ENCODE measurements around the gene VWDE.
"Not testable (repeated sequence)": the region's sequence is repeated elsewhere in the genome, so short reads cannot be mapped to it uniquely, and the experiment has no call there.

Gene VWDE

DNA sequence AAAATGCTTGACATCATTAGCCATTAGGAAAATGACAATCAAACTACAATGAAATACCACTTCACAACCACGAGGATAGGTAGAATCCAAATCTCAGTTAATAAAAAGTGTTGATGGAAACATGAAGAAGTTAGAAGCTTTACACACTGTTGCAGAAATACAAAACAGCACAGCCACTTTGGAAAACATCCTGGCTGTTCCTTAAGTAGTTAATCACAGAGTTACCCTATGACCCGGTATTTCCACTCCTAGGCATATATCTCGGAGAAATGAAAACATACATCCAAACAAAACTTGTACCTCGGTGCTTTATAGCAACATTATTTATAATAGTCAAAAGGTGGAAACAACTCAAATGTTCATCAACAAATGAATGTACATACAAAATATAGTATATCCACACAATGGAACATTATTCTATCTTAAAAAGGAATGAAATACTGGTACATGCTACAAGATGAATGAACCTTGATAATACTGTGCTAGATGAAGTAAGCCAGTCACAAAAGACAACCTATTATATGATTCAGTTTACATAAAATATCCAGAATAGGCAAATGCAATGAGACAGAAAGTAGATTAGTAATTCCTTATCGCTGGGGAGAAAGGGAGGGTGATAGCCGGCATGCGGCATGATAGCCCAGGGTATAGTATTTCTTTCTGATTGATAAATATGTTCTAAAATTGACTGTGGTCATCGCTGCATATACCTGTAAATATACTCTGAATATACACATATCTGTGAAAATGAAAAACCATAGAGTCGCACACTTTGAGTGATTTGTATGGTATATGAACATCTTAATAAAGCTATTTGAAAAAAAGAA lies 1.9 kb downstream of the VWDE start:
- no peak for DNase-seq

DNA sequence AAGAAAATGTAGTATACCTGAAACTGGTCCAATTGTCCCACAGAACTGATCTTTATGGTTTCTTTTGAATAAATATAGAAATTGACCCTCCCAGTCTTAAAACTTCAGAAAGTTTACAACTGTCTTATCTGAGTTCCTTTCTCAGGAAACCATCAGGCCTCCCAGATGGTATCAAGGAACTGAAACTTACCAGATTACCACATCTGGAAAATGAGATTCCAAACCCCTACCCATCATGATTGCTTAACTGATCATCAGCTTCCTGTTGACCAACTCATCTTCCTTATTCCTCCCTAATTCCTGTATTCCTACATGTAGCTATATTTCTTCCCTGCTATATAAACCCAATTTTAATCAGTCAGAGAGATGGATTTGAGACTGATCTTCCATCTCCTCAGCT lies 5.5 kb downstream of the VWDE start:
- no peak for DNase-seq

DNA sequence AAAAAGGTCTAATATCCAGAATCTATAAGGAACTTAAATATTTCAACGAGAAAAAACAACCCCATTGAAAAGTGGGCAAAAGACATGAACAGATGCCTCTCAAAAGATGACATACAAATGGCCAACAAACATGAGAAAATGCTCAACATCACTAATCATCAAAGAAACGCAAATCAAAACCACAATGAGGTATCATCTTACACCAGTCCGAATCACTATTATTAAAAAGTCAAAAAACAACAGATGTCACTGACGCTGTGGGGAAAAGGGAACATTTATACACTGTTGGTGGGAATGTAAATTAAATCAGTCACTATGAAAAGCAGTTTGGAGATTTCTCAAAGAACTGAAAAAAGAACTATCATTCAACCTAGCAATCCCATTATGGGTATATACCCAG lies 6.0 kb downstream of the VWDE start:
- DNase-seq = no peak

- DNase-seq = not testable (repeated sequence)
Observed at GRCh38 chr7:12396670-12397069, 7.0 kb downstream of the VWDE start.

DNA sequence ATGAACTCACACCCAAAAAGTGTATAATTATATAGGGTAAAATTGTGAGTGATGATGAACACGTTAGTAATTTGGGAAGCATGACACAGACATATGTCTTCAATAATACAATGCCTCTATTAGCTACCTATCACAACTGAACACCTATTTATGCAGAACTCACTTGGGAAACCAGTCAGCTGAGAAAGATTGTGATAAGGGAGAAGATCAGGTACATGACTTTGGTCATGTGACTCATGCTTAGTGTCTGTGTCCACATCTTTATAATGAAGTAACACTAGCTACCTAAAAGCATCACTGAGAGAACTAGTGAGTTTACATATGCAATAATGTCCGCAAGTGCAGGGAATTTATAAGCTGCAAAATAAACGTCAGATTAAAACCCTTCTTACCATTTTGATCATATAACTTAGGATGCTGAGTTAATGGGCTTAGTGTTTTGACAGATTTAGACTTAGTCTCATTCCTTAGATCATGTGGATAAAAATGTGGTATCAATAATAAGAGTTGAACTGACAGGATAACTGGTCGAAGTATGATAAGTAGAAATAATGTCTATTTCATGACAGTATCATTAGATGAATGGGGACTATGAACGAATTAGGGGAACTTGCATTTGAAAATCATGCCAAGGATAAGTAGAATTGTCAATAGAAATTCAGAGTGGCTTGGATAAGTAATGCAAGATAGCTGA lies 11.6 kb downstream of the VWDE start:
- no peak for DNase-seq

DNA sequence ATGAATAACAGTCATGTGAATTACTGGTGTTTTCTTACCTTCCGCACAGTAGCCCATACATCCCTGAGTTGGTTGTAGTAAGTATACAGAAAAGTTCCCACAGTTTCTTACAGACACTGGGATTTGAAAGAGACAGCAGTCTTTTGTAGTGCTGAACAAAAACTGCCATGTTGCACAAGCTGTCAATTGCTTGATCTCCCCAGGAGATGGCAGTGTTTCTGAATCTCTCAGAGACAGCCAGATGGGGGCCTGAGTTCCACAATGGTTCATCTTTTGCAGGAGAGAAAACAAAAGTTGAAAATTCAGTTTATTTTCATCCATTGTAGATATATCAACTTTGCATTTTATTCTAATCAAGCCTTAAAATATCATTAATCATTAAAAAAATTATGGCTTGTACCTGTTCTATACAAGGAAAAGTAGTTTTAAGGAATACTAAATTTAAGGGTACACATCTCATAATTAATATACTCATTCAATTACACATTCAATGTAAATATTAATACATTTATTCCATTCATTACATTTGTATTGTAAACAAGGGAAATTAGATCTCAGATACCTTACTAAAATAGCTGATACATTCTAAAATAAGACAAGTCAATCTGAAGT lies 14.5 kb downstream of the VWDE start:
- DNase-seq = no peak

GRCh38 chr7:12386313-12386740 lies 17.3 kb downstream of the VWDE start:
- DNase-seq = no peak

DNA sequence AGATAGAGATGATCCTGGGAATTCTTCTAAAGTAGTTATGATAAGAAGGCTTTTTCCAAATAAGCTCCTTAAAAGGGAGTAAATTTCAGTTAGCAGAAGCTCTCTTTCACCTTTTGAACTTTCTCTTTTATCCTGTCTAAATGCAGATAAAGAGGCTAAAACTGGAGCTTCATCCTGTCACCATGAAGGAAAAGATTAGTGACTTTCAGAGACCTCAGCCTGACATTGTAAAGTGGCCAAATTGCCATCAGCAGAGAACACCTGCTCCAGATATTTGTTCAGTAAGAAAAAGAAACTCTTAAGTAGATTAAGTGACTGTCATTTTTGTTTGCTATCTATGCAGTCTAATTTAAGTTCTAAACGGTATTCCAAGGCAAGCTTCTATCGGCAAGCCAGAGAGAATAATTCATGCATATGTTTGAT lies 18.3 kb downstream of the VWDE start:
- no peak for DNase-seq

- DNase-seq = no peak
Observed at GRCh38 chr7:12383377-12383776, 20.3 kb downstream of the VWDE start.

DNA sequence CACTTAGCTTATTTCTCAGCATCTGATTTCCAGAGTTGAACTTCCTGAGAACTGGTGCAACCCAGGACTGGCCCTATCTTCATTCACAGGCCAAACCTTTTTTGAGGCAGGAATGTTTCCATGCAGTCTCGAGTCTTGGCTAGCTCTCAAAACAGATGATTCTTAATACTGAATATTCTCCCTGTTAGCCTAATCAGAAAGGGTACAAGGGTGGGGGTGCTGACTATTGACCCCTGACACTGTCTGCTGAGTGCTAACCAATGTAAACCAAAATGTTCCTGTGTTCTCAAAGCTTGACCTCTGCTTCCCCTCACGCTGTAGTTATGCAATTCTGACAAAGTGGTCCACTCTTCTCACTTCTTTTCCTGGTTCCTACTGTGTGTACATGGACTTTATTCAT lies 25.3 kb downstream of the VWDE start:
- DNase-seq = no peak

- DNase-seq = no peak
Observed at GRCh38 chr7:12377406-12377805, 26.3 kb downstream of the VWDE start.

GRCh38 chr7:12373580-12374263 lies 29.9 kb downstream of the VWDE start:
- DNase-seq = no peak

DNA sequence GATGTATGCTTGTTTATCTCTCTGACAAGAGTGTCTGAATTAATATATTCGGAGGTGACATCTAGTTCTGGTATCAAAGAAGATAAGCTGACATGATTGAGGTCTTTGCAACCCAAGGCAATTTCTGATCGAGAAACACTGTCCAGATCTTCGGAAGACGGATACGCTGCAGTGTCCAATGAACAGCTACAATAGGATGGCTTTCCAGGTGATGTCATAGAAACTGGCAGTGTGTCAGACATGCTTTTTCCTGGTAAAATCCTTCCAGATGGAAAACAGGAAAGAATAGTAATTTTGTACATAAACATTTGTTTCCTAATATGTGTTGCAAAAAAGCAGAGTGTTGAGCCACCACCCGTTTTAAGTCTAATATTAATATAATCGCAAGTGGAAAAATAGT lies 33.4 kb downstream of the VWDE start:
- no peak for DNase-seq

DNA sequence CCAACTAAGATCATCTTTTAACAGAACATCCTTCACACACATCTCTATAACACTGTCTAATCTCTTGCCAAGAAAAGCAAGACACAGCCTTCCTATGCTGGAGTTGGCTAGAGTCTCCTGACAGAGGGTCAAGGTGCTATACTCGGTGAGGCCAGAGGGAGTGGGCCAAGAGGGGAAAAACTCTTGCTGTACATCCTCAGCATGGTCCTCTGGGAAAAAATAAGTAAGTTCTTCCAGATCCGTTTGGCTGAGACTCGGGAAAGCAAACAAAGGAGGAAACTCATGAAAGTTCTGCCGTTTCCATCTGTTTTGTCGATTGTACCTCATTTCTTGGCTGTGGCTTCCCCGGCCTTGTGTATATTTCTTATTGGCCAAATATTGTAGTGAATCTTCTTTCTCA lies 33.9 kb downstream of the VWDE start:
- DNase-seq = no peak

DNA sequence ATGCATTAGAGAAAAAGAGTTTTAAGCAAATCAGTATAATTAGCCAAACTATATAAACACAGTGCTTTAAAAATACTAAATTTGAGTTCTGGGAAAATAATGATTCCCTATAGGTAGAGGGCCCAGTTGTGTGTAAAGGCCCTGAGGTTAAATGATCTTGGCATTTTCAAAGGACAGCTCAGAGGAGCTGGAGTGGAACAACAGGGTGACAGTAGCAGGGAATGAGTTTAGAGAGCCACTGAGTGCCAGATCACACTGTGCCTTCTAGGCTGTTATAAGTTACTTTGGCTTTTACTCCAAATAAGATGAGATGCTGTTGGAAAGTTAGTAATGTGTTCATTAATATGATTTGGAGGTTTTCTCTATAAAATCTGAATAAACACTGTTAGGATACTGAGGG lies 34.6 kb downstream of the VWDE start:
- DNase-seq = no peak

DNA sequence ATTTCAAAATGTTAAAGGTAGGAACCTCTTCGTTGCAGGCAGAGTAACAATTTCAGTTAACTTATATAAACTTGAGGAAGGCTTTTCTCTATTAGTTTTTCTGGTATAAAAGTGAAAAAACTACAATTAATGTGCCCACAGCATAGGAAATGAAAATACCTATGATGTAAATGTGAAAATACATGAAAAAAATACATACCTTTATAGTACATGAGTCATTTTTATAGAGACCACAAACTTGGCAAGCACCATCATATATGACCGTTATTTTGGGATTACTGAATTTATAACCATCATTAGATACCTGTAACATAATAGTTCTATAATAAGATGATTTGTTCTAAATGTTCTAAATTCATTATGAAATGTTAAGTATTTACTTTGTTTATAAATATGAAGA lies 42.7 kb downstream of the VWDE start:
- DNase-seq = no peak

DNA sequence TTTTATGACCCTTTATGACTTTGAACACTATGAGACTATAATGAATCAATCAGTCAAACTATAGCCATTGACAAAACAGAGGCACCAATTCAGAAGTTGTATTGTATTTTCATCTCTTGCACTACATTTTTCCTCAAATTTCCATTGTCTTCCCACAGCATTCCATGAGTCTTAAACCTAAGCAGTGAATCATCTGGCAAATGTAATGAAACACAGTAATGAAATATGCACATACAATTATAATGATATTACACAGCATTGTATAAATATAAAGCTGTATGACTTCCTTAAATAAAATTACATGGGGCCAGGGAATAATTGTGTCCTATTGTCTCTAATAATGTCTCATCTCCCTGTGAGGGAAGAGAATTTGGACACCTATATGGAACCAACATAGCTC lies 45.0 kb downstream of the VWDE start:
- DNase-seq = no peak

GRCh38 chr7:12357508-12357907 lies 46.2 kb downstream of the VWDE start:
- DNase-seq = no peak

- no peak for DNase-seq
Observed at GRCh38 chr7:12351843-12352242, 51.8 kb downstream of the VWDE start.

DNA sequence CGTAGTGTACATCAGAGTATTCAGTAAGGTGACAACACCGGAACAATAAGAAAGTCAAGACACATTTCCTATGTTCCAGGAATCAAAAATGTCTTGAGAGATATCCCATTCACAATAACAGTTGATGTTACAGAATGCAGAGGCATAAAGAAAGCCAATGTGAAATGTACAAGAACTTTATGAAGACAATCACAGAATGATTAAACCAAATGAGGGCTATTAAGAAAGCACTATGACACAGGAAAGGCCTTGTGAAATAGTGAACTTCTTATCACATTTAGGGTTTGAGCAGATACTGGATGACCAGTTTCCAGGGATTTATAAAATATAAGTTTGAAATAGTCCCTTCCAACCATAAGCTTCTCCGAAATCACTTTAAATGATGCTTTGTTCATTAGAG lies 52.7 kb downstream of the VWDE start:
- DNase-seq = no peak

DNA sequence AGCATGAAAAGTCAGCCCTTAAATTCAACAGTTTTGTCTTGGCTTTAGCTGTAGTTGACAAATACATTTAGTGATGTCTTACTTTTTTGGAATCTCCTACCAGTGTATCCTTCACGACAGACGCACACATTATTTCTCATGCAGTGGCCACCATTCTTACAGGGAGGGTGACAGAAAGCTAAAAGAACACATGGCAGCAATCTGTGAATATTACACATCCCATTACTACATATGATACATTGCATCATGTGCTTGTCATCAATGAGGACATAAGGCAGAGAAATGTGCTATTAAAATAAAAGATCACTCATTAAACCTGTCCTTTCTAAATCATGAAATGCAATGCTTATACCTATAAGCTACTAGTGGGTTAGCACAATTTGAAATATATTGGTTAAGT lies 66.6 kb downstream of the VWDE start:
- DNase-seq = no peak

DNA sequence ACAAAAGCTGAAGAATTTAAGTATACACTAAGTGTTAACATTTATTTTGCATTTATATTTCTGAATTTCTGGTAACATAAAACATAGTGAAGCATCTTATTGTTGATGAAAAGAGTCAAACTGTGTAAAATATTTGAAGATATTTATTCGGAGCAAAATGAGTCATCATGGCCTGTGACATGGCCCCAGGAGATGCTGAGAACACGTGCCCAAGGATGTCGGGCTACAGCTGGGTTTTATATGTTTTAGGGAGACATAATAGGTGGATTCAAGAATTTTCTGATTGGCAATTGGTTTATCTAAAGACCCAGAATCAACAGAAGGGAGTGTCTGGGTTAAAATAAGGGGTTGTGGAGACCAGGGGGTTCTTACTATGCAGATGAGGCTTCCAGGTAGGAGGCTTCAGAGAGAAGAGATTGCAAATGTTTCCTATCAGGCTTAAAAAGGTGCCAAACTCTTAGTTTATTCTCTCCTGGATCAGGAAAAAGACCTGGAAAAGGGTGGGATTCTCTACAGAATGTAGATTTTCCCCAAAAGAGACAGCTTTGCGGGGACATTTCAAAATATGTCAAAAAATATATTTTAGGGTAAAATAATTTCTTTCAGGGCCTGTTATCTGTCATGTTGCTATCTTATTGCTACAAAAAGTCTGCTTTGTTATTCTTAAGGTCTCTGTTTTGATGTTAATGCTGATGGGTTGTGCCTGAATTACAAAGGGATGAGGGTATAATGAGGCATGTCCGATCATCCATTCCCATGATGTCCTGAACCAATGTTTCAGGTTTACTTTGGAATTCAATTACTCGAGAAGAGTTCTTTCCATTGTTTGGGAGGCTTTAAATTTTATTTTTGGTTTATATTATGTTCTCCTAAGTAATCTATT lies 74.5 kb downstream of the VWDE start:
- DNase-seq = no peak

GRCh38 chr7:12327922-12328321 lies 75.7 kb downstream of the VWDE start:
- DNase-seq = no peak

Measured in activated gamma-delta T cell treated with Interleukin-2 at 50 U/mL for 16 hours (primary cell).